HEK293 (cell line): ENCODE results near the gene SCNN1A.
A peak's percentile ranks its signal among the peaks of the same experiment; 100 is the strongest.

Experiments
- CTCF ChIA-PET: fragments of 350-600 bp; formaldehyde crosslinking; extraction: SDS; loops from one replicate; lab custom pipeline; 2021; ENCODE audit warnings: antibody characterized with exemption; lab: Yijun Ruan, JAX
- POLR2A ChIA-PET: fragments of 300-600 bp; formaldehyde crosslinking; extraction: SDS; loops from one replicate; lab custom pipeline; 2020; ENCODE audit warnings: antibody characterized with exemption, inconsistent platforms; lab: Yijun Ruan, JAX
- H3K27ac ChIP-seq: fragments of 200-500 bp; sonication (Bioruptor generic); 2 replicates; pipeline ENCODE4 v1.5.1; 2014; ENCODE audit warnings: low read depth, low read length, control low read depth, inconsistent platforms; ENCODE audit errors: extremely low read depth
- H3K36me3 ChIP-seq, 2 experiments: fragments of 200-500 bp in 1 of 2; sonication (Bioruptor generic) in 1 of 2; 1 replicate in 1 of 2; 2 replicates in 1 of 2; pipeline ENCODE4 v1.5.1; 2014 to 2017; ENCODE audit warnings: inconsistent platforms in 2 of 2, low read length in 2 of 2; ENCODE audit not compliant: control insufficient read depth in 2 of 2, insufficient read depth in 1 of 2
- H3K4me1 ChIP-seq: fragments of 200-500 bp; sonication (Bioruptor generic); 2 replicates; pipeline ENCODE4 v1.5.1; 2014; ENCODE audit warnings: mild to moderate bottlenecking, low read length, inconsistent platforms; ENCODE audit not compliant: control insufficient read depth, insufficient read depth
- H3K4me3 ChIP-seq: 2 replicates; pipeline ENCODE4 v1.5.1; 2011; ENCODE audit warnings: low read depth, mild to moderate bottlenecking, control low read depth, low read length, moderate library complexity
- H3K9me3 ChIP-seq: fragments of 200-500 bp; sonication (Bioruptor generic); 2 replicates; pipeline ENCODE4 v1.5.1; 2014; ENCODE audit warnings: low read depth, low read length, inconsistent platforms; ENCODE audit not compliant: control insufficient read depth, insufficient read depth
- KLF1 ChIP-seq: fragments of 450-650 bp; formaldehyde crosslinking; IDR thresholded peaks from 2 replicates; pipeline ENCODE4 v1.5.1; 2016; ENCODE audit warnings: missing biosample characterization, missing genetic modification characterization
- MZF1 ChIP-seq: fragments of 450-650 bp; formaldehyde crosslinking; IDR thresholded peaks from 2 replicates; pipeline ENCODE4 v1.5.1; 2017; ENCODE audit warnings: missing biosample characterization, missing genetic modification characterization, borderline replicate concordance
- OSR2 ChIP-seq: fragments of 450-650 bp; formaldehyde crosslinking; IDR thresholded peaks from 2 replicates; pipeline ENCODE4 v1.5.1; 2016; ENCODE audit warnings: missing biosample characterization, missing genetic modification characterization
- ZBTB10 ChIP-seq: fragments of 450-650 bp; formaldehyde crosslinking; IDR thresholded peaks from 2 replicates; pipeline ENCODE4 v1.5.1; 2016; ENCODE audit warnings: missing biosample characterization, missing genetic modification characterization
- ZFP69B ChIP-seq: fragments of 450-650 bp; formaldehyde crosslinking; IDR thresholded peaks from 2 replicates; pipeline ENCODE4 v1.5.1; 2016; ENCODE audit warnings: missing biosample characterization, missing genetic modification characterization
- ZNF140 ChIP-seq: fragments of 450-650 bp; formaldehyde crosslinking; IDR thresholded peaks from 2 replicates; pipeline ENCODE4 v1.5.1; 2016; ENCODE audit warnings: missing biosample characterization, missing genetic modification characterization
- ZNF24 ChIP-seq: fragments of 450-650 bp; formaldehyde crosslinking; IDR thresholded peaks from 2 replicates; pipeline ENCODE4 v1.5.1; 2016; ENCODE audit warnings: missing biosample characterization, missing genetic modification characterization
- ZNF366 ChIP-seq: fragments of 450-650 bp; formaldehyde crosslinking; conservative IDR thresholded peaks from 2 replicates; pipeline ENCODE4 v1.5.1; 2016; ENCODE audit warnings: missing biosample characterization, missing genetic modification characterization
- ZNF76 ChIP-seq: fragments of 450-650 bp; formaldehyde crosslinking; IDR thresholded peaks from 2 replicates; pipeline ENCODE4; 2016; ENCODE audit warnings: low read depth, missing biosample characterization, missing genetic modification characterization, borderline replicate concordance
- ZSCAN4 ChIP-seq: fragments of 450-650 bp; formaldehyde crosslinking; IDR thresholded peaks from 2 replicates; pipeline ENCODE4 v1.5.1; 2017; ENCODE audit warnings: missing biosample characterization, missing genetic modification characterization

Gene SCNN1A

GRCh38 chr12:6391013-6391412 lies 15.7 kb upstream of the SCNN1A start:
- Histone ChIP-seq H3K9me3 (no peaks in the 10 kb centered on the region), H3K36me3 (no peaks in the 10 kb centered on the region), H3K27ac (no peak overlapping the region), H3K4me1 (no peaks in the 10 kb centered on the region), H3K4me3 (no peak overlapping the region)
- ChIA-PET POLR2A (no interaction called here), CTCF (interaction anchor here (0.6 kb wide), 3 partner anchors 25 to 296 kb away, joined by 3 to 4 read pairs (median 4); no protein-coding TSS in a partner anchor)
- no peak for TF ChIP-seq ZNF140 (tag by site-specific recombination)

- no peak overlapping the region for H3K4me3 ChIP-seq
- TF ChIP-seq ZBTB10 (tag by site-specific recombination): no peak
- TF ChIP-seq ZNF366 (tag by site-specific recombination): 0 out of 2 replicates have a peak, but pooled peaks have one; percentile 7
- TF ChIP-seq OSR2: 0 out of 2 replicates have a peak, but pooled peaks have one; percentile 11
- H3K27ac ChIP-seq: no peak overlapping the region
- POLR2A ChIA-PET: no interaction called here
- no peaks in the 10 kb centered on the region for H3K4me1 ChIP-seq
- H3K36me3 ChIP-seq: no peaks in the 10 kb centered on the region
- CTCF ChIA-PET: interaction anchor here (0.6 kb wide), 1 partner anchor 24 kb away, joined by 4 read pairs; no protein-coding TSS in a partner anchor
- no peaks in the 10 kb centered on the region for H3K9me3 ChIP-seq
These were observed 14.9 kb upstream of the SCNN1A start for GRCh38 chr12:6390084-6390799.

- H3K4me1 ChIP-seq: no peaks in the 10 kb centered on the region
- no peak overlapping the region for H3K27ac ChIP-seq
- no peaks in the 10 kb centered on the region for H3K36me3 ChIP-seq
- CTCF ChIA-PET: interaction anchor here (0.6 to 0.7 kb wide), 3 partner anchors 10 to 71 kb away, joined by 3 to 4 read pairs (median 3); no protein-coding TSS in a partner anchor
- H3K4me3 ChIP-seq: no peak overlapping the region
- no peaks in the 10 kb centered on the region for H3K9me3 ChIP-seq
- POLR2A ChIA-PET: no interaction called here
- TF ChIP-seq ZNF76 (tag by site-specific recombination) (no peak), ZNF24 (tag by site-specific recombination) (no peak), MZF1 (tag by site-specific recombination) (no peak), KLF1 (tag by site-specific recombination) (no peak)
These were observed 12.2 kb upstream of the SCNN1A start for GRCh38 chr12:6387541-6387940.

- H3K9me3 ChIP-seq: no peaks in the 10 kb centered on the region
- CTCF ChIA-PET: no interaction called here
- peak; percentile 58 for TF ChIP-seq ZSCAN4 (tag by site-specific recombination)
- no peak for TF ChIP-seq ZFP69B (tag by site-specific recombination)
- TF ChIP-seq, all 188 proteins: peak for 1
- no peaks in the 10 kb centered on the region for H3K36me3 ChIP-seq
- no peaks in the 10 kb centered on the region for H3K4me1 ChIP-seq
- no peak overlapping the region for H3K4me3 ChIP-seq
- POLR2A ChIA-PET: interaction anchor here (0.7 kb wide), 1 partner anchor 187 kb away, joined by 3 read pairs; no protein-coding TSS in a partner anchor
- no peak overlapping the region for H3K27ac ChIP-seq
These were observed 11.1 kb upstream of the SCNN1A start for GRCh38 chr12:6386491-6386890.
